Fibroblast of skin of abdomen (primary cell): Measurements from ENCODE around the gene ENTPD2. TPM values are rescaled to one million over a fixed set of nuclear protein-coding genes. Genes with fewer than 3 reads are reported as not detected.

Experiments used
- DNase-seq: peaks from one replicate; pipeline ENCODE4 v3.0.0-alpha.2; 2013
- polyA plus RNA-seq, 2 experiments: library from polyadenylated mRNA; unstranded; fragments of 120-200 nt; gene quantifications; one replicate each; pipeline ENCODE4 v1.2.1, GENCODE V29; 2013; ENCODE audit not compliant: insufficient read length in 2 of 2

Gene ENTPD2
- not detected for polyA plus RNA-seq (2013, experiment 1 of 2; ENCODE audit: insufficient read length)
- not detected for polyA plus RNA-seq (2013, experiment 2 of 2; ENCODE audit: insufficient read length)

DNA sequence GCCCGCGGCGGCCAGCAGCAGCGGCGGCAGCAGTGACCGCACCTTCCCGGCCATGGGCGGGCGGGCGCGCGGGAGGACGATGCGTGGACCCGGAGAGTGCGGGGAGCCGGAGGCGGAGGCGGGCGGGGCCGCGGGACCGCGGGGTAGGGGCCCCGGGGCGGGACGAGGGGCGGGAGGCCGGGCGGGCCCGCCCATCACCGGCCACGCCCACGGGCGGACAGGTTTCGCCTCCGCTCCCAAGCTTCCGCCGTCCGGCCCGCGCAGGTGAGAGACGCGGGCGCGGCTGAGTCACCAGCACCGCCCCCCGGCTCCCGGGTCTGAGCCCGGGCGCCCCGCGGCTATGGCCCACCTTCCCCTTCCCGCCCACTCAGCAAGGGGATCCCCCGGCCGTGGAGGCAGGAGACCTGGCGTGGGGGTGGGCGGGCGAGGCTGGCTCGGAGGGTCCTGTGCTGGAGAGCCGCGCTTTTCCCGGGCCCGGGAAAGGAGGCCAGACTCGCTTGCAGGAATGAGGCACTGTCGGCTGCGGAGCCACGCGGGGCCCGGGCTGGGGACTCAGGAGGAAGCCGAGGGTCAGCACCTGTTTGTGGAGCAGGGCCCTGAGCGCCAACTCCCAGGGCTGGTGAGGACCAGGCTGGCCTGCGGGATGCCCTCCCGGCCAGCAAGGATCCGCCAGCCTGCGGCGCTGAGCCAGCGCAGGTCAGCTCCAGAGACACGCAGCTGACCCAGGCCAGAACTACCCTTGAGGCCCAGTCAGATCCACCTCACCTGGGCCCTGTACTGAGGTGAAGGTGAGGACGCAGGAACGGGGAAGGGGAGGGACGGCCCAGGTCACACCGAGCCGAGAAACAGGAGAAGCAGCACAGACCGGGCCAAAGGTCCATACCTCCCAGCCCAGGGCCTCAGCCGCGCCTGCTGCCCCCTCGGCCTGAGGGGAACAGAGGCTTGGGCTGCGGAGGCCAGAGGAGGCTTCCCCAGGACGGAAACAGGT is at the start of gene ENTPD2:
ENTPD2 (minus strand) TSS at position 118 of the 988 bp plus-strand sequence; CDS start at position 54, 64 bp downstream.
- DNase-seq: no peak

DNA sequence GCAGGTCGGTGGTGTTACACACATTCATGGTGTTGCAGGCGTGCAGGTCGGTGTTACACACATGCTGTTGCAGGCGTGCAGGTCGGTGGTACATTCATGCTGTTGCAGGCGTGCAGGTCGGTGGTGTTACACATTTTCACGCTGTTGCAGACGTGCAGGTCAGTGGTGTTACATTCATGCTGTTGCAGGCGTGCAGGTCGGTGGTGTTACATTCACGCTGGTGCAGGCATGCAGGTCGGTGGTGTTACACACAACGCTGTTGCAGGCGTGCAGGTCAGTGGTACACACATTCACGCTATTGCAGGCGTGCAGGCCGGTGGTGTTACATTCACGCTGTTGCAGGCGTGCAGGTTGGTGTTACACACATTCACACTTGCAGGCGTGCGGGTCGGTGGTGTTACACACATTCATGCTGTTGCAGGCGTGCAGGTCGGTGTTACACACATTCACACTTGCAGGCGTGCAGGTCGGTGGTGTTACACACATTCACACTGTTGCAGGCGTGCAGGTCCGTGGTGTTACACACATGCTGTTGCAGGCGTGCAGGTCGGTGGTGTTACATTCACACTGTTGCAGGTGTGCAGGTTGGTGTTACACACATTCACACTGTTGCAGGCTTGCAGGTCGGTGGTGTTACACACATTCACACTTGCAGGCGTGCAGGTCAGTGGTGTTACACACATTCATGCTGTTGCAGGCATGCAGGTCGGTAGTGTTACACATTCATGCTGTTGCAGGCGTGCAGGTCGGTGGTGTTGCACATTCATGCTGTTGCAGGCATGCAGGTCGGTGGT is 49.5 kb upstream of the ENTPD2 start:
- DNase-seq: no peak

DNA sequence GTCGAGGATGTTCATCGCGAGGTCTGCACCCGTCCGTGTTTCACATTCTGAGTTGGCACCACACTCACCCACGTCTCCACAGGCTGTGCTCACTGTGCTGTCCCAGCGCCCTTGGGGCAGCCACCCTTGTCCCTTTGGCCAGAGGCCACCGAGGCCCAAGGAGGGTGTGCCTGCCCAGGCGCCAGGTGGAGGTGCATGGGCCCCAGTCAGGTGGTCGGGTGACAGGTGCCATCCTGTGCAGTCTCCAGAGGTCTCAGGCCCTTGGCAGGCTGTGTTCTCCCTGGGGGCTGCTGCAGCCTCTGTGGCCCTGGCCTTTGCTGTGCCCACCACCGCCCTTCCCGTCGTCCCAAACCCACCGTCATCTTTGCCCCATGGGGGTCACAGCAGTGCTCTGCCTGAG is 45.4 kb upstream of the ENTPD2 start:
- no peak for DNase-seq

DNA sequence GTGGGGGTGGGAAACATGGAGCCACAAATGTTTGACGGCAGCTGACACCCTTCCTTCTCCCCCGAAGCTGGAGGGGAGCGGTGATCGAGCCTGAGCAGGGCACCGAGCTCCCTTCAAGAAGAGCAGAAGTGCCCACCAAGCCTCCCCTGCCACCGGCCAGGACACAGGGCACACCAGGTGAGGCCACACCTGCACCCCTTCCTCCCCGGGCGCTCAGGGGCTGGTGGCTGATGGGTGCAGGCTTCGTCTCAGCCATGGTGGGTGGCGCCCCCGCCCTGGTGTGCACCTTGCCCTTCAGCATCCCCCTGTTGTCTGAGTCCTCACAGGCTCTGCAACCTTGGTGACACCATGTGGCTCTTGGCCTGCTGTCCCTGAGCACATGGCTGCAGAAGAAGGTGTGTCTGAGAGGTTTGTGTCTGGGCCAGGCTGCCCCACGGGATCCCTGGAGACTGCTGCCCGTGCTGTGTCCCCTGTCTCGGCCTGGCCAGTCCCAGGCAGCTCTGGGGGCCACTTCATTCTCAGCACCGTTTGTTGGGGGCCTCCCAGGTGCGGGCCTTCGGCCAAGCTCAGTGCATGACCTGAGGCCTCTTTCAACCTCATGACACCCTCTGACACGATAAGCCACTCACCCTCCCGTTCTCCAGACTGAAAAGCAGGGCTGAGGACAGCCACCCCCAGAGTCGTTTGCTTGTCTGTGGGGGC is 44.1 kb upstream of the ENTPD2 start:
- DNase-seq: no peak

DNA sequence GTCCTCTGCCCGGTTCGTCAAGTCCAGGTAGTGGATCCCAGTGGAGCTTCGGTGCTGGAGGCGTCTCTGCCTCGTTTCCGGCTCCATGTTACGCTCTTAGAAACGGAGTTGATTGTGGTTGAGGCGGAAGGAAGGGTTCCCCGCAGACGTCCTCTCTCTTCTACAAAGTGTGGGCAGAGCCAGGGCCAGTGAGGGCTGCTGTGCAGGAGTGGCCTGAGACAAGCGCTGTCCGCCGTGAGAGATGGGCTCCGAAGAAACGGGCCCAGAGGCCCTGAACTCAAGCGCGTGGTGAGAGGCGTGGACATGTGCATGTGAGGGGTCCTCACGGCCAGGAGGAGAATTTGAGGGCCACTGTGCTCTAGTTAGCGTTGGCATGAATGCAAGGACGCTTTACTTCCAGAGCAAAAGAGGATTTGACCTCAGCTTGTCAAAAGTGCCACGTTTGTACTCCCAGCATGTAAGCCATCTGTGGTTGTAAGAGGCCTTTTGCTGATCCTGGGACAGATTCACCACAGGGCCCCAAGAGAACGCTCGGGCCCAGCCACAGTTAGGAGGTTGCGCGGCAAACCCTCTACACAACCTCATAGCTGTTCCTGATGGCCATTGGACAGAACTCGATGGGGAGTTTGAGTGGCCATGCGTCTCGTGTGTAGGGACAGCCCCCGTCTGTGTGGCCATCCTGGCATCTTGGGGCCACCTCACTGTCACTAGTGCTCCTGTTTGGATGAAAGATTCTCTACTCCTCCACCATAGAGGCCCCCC is 43.1 kb upstream of the ENTPD2 start:
- DNase-seq: no peak

DNA sequence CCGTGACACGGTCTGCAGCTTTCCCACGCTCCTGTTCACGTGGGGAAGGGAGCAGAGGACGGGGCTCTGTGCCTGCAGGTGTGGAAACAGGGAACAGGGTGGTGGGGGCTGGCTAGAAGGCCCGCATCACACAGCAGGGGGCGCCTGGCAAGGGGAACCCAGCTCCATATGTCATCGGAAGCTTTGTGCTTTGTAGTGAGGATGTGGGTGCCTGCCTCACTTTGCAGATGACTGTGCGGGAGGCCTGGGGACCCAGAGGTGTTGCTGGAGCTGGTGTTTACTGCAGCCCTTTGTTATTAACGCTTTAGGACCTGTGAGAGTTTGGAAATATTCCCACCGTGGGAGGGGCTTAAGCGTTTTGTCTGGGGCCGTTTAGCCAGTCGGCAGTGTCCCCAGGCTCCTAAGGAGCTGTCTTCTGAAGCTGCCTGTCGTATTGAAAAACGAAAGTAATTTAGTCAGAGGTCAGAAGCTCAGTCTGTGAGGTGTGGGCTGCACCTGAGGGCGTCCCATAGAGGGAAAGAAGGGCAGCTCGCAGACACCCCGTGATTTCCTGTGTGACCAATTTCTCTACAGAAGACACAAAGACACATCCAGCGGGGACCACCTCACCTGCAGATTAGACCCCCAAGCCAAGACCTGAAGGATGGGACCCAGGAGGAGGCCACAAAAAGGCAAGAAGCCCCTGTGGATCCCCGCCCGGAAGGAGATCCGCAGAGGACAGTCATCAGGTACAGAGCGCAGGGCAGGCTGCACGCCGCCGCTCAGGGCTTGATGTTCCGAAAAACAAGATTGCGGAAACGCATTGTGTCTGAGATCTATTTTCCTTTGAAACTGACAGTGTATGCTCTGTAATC is 42.0 kb upstream of the ENTPD2 start:
- DNase-seq: no peak

DNA sequence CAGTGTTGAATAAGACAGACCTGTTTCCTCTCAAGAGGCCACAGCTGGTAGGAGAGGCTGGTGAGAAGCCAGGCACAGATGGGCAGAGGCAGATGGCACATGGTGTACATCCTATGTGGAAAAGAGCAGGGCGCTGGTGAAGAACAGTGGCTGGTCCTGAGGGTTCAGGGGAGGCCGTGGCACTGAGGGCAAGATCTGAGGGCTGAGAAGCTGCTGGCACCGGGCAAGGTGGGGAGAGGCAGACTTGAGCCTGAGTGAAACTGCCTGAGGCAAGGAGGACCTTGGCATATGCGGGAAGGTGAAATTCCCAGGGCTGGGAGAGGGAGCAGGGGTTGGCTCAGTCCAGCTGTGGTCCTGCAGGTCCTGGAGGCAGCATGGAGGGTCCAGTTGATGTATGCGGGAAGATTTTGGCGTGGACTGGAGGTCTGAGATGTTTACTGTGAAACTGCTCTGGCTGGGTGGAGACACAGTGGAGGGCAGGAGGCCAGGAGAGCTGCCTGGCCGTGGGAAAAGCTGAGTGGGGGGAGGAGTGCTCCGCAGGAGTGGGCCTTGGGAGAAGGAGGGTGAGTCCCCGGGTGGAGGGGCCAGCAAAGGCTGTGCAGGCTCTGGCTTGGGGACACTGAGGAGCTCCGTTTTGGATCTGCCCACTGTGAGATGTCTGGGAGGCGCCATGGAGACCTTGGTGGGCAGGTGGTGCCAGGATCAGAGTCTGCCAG is 35.5 kb upstream of the ENTPD2 start:
- no peak for DNase-seq

DNA sequence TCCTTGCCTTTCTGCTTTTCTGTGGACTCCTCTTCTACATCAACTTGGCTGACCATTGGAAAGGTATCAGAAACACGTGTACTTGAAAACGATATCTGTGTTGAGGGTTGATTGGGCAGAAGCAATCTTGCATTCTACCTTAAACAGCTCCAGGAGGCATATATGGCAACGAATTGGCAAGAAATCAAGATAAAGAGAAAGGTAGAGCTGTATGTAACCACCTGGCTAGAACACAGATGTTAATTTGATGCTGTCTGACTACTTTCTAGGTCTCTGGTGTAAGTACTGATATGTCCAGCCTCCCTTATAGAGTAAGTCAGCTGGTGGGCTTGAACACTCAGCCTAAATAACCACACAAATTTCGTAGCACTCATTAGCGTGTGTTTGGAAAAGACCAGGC is 34.3 kb upstream of the ENTPD2 start:
- DNase-seq: no peak

DNA sequence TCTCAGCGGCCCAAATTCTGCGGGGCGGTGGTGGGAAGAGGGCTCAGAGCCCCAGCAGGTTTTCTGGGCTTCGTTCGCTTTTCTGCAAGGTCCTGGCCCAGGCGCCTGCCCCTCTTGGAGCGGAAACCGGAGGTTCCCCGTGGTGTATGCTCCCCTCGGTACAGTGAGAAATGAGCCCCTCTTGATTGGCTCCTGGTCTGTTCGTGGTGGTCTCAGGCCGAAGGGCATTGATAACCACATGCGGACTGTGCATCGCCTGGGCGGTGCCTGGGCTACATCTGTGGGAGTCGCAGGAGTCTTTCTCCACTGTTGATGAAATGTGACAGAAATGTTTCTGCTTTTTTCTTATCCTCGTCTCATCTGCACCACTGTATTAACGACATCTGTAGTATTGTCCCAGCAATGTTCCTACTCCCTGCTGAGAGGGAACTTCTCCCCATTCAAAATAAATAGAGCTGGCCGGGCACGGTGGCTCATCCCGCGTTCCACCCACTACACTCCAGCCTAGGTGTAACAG is 33.6 kb upstream of the ENTPD2 start:
- DNase-seq: no peak

DNA sequence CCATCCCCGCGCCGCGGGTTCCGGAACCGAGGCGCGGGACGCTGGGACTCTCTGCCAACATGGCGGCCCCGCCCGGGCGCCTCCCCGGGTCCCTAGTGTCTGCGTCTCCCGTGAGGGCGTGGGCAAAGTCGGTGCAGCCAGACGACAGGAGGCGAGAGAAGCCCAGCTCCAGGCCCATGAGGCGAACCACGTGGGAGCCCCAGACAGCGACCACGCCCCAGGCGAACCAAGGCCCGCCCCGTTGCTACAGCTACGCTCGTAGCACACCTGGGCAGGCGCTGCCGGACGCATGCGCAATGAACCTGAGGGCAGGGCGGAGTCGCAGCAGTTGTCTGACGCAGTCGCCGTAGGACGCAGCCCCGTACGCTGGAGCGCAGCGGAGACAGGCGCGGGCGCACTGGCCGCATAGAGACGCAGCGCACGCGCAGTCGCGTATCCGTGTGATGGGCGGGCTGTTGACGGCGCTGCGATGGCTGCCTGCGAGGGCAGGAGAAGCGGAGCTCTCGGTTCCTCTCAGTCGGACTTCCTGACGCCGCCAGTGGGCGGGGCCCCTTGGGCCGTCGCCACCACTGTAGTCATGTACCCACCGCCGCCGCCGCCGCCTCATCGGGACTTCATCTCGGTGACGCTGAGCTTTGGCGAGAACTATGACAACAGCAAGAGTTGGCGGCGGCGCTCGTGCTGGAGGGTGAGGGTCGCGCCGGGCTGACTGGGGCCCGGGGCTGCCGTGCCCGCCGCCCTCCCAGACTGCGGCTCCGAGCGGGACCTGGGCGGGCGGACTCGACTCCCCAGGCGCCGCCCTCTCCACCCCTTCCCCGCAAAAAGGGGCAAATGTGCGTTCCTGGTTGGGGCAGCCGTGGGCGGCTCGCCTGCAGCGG is 32.9 kb upstream of the ENTPD2 start, which contains the start of gene MAN1B1:
MAN1B1 (plus strand) TSS at position 455 of the 878 bp plus-strand sequence; CDS start at position 470, 15 bp downstream.
- DNase-seq: peak; percentile 99

DNA sequence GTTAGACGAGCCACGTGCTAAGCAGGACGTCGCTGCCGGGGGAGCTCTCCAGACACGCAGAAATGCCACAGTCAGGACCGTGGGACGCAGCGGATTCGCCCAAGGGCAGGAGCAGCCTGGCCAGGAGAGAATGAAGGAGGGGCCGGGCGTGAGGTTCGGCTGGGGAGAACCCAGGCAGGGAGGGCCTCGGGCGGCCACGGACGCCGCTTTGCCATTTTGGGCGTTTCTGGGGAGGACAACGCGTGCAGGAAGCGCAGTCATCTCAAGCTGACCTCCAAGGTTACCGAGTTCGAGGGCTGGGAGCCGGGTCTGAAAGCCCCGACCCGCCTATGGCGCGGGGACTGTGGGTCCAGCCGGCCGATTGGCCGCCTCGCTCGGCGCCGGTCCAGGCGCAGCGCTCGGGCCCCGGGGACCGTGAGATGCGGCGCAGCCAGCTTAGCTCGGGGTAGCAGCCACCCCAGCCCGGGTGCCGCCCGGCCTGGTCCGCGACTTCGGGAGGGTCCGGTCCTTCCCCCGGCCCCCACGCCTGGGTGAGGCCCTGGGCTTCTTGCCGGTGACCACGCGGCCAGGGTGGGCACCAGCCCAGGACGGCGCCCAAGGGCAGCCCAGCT is 32.2 kb upstream of the ENTPD2 start:
- no peak for DNase-seq

DNA sequence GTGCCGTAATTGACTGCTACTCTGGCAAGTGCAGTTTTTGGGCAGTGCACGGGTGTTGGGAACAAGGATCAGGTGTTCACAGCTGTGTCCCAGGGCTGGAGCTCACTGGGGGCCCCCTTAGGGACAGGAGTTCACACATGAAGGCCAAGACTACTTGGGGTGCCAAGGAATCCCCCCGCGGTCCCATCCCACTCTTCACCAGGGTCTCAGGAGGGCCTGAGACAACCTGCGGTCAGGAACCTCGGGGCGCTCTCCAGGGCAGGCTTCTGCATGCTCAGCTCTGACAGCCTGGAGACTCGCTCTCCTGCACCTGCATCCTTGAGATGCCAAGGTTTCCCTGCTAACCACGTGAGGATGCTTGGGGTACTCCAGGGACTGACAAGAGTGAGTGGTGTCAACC is 30.7 kb upstream of the ENTPD2 start:
- no peak for DNase-seq

DNA sequence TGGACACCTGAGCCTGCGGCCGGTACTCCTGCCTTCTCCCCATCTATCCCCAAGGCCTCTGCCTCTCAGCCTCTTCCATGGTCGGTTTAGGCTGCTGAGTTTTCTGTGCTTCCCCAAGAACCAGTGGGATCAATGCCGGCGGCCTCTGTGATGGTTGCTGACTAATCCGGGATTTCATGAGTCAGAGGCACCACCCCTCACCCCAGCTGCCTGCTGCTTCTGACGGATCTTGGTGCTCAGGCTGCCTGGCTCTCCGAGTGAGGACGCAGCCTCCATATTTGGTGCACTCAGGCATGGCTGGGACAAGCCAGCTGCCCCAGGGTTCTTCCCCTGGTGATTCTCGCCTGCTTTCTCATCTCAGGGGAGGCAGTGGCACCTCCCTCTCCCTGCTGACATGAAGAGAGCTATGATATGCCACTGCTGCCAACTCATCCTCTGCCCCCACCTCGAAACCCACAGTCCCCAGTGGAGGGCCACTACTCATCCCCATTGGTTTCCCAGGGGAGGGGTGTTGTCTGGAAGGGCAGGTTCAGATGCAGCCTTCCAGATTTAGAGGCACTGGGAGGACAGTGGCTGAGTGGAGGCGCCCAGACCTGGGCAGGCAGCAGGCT is 29.6 kb upstream of the ENTPD2 start:
- DNase-seq: peak; percentile 96

DNA sequence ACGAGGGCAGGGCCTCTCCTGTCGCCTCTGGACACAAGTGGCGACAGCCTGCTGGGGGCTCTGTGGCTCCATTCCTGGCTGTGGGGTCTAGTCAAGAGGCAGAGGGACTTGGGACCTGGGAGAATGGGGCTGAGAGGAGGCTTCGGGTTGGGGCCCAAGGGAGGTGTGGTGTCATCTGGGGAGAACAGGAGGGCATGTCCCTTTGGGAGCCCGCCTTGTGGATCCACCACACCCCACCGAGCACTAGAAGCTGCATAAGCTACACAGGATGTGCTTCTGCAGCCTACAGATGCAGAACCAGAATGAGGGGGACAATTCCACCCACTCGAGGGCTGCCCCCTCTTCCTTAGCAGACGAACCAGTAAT is 29.0 kb upstream of the ENTPD2 start:
- no peak for DNase-seq

DNA sequence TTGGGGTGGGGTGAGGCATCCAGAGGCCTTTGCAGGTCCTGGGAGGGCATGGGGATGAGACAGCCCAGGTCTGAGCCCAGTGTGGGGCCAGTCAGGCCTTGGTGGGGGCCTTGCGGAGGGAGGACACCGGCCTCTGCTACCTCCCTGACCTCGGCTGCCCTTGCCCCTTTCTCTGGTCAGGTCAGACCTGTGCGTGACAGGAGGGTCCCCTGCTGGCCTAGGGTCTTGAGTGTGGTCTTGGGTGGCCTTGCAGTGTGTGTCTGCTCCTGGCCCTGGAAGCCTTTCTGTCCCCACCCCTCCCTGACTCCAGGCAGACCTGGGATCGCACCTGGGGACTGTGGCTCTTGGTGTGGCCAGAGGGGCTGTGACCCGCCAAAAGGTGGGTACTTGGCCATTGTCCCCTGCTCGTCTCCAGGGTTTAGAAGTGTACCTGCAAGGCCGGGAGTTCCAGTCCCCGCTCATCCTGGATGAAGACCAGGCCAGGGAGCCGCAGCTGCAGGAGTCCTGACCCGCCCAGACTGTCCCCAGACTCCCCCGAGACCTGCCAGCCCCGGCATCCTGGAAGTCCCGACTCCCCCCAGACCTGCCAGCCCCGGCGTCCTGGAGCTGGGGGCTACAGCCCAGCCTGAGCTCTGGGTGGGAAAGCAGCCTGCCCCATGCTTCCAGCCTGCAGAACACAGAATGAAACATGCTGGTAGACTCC is 28.5 kb upstream of the ENTPD2 start:
- DNase-seq: no peak

DNA sequence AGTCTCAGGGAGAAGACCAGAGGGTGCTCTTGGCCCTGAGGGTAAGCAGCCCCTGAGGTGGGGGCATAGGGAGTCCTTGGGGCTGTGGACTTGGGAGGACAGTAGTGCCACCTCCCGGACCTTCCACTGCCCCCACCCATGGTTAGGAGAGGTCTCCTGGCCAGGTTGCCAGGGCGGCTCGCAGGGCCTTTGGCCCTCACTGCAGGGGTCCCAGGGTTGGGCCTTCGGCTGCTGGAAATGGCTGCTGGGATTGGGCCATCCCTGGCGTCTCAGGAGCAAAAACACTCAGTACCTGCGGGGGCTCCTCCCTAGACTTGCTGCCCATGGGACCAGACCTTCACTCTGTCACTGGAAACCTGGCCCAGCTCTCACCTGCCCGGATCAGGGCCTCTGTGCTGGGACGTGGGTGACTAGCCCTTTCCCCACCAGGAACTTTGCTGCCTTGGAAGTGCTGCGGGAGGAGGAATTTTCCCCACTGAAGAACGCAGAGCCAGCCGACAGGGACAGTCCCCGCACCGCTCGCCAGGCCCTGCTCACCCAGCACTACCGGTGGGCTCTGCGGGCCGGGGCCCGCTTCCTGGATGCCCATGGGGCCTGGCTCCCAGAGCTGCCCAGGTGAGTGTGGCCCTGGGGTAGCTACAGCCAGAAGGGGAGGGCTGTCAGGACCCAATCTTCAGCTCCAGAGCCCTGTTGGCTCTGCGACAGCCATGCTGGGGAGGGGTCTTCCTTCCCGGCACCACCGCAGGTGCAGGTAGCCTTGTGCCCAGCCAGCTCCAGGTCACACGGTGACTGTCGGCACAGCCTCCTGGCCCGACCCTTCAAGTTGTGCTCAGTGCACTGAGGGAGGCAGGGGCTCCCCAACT is 26.6 kb upstream of the ENTPD2 start:
- DNase-seq: no peak
